HG03571 (cell line): ENCODE measurements around the gene IL20RB.
"Not testable (repeated sequence)": the region's sequence is repeated elsewhere in the genome, so short reads cannot be mapped to it uniquely, and the experiment has no call there.

Experiments used
- ATAC-seq: cut with Tn5 transposase; IDR thresholded peaks from one replicate; pipeline ENCODE4 v1.9.1; 2021; ENCODE audit not compliant: unreplicated experiment

IL20RB gene

GRCh38 chr3:136943436-136943835 is 14.3 kb upstream of the IL20RB start:
- no peak for ATAC-seq

GRCh38 chr3:136946978-136947377 is 10.8 kb upstream of the IL20RB start:
- ATAC-seq: no peak

GRCh38 chr3:136947477-136947876 is 10.3 kb upstream of the IL20RB start:
- ATAC-seq: no peak

- no peak for ATAC-seq
Measured at GRCh38 chr3:136949146-136949545, 8.6 kb upstream of the IL20RB start.

GRCh38 chr3:136949708-136950107 is 8.1 kb upstream of the IL20RB start:
- ATAC-seq: no peak

DNA sequence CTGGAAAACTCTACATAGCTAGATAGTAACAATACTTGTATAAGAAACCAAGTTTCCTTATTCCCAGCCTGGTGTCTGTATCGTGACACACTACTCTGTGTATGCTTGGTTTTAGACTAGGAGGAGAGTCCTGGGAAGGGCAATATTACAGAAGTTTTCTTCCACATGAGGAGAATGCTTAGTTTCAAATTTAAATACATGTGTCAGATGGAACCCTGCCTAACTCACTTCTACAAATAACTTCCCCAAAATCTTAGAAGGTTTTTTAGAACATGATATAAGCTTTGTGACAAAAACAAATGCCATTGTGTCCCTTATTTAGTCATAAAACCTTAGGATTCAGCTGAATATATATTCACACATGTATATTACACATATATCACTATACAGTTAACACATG is 7.2 kb upstream of the IL20RB start:
- ATAC-seq: no peak

GRCh38 chr3:136952292-136952691 is 5.5 kb upstream of the IL20RB start:
- ATAC-seq: no peak

- no peak for ATAC-seq
Measured at GRCh38 chr3:136954251-136954650, 3.5 kb upstream of the IL20RB start.

DNA sequence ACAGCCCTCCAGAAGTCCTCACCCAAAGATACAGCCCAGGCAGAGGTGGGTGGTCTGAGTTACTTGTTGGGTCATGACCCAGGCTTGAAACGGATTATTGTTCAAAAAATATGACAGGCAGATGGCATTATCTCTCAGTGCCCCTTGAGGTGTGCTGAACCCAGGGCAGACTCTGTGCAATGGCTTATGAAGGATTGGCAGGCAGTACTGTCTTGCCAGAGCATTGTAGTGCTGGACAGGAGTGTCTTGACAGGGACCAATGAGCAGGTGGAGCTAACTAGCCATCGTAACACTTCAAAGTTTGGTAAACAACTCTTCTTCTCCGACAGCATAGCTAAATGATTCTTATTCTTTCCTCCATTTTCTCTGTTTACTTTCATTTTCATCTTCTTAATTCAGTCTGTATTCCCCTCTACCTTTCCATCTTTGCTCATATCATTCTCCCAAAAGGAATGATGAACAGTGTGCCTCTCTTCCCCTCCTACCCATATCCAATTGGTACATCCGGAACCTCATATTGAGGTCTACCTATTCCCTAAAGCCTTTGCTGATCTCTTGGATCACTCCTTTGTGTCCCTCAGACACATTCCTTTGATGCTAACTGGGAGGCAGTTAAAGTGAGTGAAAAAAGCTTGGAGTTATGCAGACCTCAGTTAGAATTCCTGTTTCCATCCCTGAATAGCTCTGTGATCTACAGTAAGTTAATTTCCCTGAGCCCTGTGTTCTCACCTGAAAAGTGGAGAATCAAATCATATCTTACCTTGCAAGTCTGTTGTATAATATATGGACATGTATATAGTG is 2.6 kb upstream of the IL20RB start:
- no peak for ATAC-seq

GRCh38 chr3:136955813-136956212 is 2.0 kb upstream of the IL20RB start:
- no peak for ATAC-seq

GRCh38 chr3:136956971-136957370 is 812 bp upstream of the IL20RB start:
- ATAC-seq: no peak

- no peak for ATAC-seq
Measured at GRCh38 chr3:136958939-136959338, 1.2 kb downstream of the IL20RB start.

- no peak for ATAC-seq
Measured at GRCh38 chr3:136959599-136959998, 1.8 kb downstream of the IL20RB start.

DNA sequence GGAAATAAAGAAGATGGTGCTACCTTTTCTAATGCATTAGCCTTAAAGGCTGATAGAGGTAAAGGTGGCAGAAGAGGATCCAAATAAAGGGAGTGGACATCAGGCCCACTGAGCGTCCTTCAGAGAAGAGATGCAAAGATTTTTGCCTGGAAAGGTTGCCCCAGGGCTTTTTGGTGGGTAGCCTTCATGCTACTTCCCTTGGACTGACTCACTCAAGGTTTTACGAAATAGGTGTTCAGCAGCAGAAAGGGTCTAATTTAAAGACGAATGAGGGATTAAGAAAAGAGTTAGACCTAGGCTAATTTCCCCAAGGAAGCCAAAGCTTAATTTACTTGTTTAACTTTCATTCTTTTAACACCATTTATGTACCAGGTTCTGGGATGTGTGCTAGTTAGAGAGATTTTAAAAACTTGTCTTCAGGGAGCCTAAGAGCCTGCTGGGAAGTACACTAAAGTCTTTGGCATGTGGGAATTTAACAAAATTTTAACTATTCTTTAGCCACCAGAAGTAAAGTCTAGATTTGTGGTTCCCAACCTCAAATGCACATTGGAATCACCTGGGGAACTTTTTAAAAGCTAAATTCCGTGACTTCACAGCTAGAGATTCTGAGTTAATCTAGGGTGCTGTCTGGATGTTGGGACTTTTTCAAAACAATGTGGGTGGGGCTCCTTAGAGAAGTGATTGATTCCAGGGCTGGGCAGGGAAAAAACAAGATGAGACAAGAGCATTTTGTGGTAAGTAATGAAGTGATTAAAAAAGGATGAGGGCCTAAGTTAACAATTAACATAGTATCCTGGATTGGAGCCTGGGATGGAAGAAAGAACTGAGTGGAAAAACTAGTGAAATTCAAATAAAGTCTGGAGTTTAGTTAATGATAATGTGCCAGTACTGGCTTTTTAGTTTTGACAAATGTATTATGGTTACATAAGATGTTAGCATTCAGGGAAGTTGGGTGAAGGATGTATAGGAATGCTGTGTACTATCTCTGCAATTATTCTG is 3.4 kb downstream of the IL20RB start:
- ATAC-seq: no peak

GRCh38 chr3:136962927-136963326 is 5.1 kb downstream of the IL20RB start:
- no peak for ATAC-seq

DNA sequence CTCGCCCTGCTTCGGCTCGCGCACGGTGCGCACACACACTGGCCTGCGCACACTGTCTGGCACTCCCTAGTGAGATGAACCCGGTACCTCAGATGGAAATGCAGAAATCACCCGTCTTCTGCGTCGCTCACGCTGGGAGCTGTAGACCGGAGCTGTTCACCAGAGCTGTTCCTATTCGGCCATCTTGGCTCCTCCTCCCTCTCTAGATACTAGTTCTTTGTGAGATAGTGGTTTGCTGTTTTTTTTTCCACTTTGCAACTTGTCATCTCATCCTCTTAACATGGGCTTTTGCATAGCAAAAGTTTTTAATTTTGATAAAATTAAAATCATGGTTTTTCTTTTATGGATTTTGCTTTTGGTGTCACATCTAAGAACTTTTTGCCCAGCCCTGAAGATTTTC is 11.8 kb downstream of the IL20RB start:
- ATAC-seq: not testable (repeated sequence)

DNA sequence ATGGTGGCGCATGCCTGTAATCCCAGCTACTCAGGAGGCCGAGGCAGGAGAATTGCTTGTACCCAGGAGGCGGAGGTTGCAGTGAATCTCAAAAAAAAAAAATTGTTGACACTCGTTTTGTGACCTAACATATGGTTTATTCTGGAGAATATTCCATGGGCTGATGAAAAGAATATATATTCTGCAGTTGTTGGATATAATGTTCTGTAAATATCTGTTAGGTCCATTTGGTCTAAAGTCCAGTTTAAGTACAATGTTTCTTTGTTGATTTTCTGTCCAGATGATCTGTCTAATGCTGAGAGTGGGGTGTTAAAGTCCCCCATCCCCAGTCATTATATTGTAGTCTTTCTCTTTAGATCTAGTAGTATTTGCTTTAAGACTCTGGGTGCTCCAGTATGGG is 15.6 kb downstream of the IL20RB start:
- ATAC-seq: no peak

DNA sequence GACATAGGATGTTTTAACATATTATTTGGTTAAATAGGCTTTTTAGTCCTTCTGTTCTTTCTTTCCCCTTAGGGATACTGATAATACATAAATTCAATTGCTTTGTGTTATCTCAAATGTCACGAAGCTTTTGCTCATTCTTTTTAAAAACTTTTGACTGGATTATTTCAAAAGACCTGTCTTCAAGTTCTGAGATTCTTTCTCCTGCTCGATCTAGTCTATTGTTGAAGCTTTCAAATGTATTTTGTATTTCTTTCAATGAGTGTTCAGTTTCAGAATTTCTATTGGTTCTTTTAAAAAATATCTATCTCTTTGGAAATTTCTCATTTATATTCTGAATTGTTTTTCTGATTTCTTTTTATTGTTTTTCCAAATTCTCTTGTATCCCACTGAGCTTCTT is 16.9 kb downstream of the IL20RB start:
- ATAC-seq: no peak

DNA sequence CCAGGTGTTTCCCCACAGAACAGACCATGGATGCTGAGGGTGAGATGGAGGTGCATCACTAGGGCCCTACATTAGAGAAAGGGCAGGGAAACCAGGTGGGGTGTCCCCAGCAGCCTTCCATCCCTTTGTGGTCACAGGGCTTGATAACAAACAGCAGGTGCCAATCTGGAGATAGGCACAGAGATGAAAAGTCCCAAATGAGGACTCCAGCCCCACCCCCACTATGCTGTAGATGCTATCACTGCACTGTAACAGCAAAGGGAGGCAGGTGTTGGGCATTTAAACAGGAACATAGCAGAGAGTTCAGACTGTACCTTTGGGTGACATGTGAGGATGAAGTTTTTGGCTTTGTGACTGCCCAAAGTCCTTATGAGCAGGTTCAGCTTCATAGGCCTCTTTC is 21.4 kb downstream of the IL20RB start:
- no peak for ATAC-seq

DNA sequence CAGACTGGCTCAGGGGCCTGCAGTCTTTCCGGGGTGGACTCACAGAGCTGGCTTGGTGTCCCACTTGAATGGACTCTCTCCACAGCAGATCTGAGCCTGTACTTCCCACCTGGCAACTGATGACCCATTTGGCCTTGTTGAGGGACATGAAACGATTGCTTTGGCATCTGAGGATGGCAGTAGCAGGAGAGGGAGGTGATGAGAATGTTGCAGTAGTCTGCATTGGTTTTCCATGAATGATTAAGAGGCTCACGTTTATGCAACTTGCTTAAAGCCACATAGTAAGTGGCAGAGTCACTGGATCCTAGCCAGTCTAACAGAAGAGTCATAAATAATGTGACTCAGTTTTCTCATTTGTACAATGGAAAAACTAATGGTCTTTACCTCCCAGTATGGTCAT is 21.9 kb downstream of the IL20RB start:
- ATAC-seq: no peak

GRCh38 chr3:136982033-136982432 is 24.2 kb downstream of the IL20RB start:
- no peak for ATAC-seq
